ENCODE data around the gene KRT81. TPM values are rescaled to one million over a fixed set of nuclear protein-coding genes. Genes with fewer than 3 reads are reported as not detected.

KRT81 gene
- total RNA-seq, 1 donor from 2014 or later = 1.2 TPM

- peaks cover 7% of the 10 kb centered on the region for H3K4me1 Mint-ChIP-seq (ENCODE audit: low read depth, unreplicated experiment)
- peaks cover 30% of the 10 kb centered on the region for H3K27me3 Mint-ChIP-seq (ENCODE audit: low read depth, unreplicated experiment)
- H3K4me2 ChIP-seq (ENCODE audit: low read length) = no peak overlapping the region
- H3K4me1 ChIP-seq (ENCODE audit: insufficient read depth, low read length) = peaks cover 8% of the 10 kb centered on the region
- H3K9me3 Mint-ChIP-seq (ENCODE audit: unreplicated experiment) = peaks cover 7% of the 10 kb centered on the region
- H3K27me3 ChIP-seq (ENCODE audit: insufficient read depth, low read length) = peaks cover 6% of the 10 kb centered on the region
- FAIRE-seq = no peak
- H3K4me3 ChIP-seq (ENCODE audit: insufficient read depth, low read depth, low read length) = no peak overlapping the region
- no peak overlapping the region for H3K27ac ChIP-seq (ENCODE audit: low read depth, low read length)
- H3K9me3 ChIP-seq (ENCODE audit: insufficient read depth, low read depth, low read length) = no peaks in the 10 kb centered on the region
- TF ChIP-seq EZH2 (IDR thresholded peaks at IDR 0.05; ENCODE audit: insufficient read depth, low read length) = no peak
- no peak for TF ChIP-seq CTCF (IDR thresholded peaks at IDR 0.05; ENCODE audit: insufficient read depth, low read depth, low read length)
- H3K4me3 Mint-ChIP-seq (ENCODE audit: unreplicated experiment) = no peak overlapping the region
- no peak for DNase-seq (ENCODE audit: low read depth)
- no peaks in the 10 kb centered on the region for H3K36me3 ChIP-seq (ENCODE audit: insufficient read depth, low read length)
- H3K36me3 Mint-ChIP-seq (ENCODE audit: low read depth, unreplicated experiment) = no peaks in the 10 kb centered on the region
- H4K20me1 ChIP-seq (ENCODE audit: insufficient read depth, low read length) = no peaks in the 10 kb centered on the region
- no peaks in the 10 kb centered on the region for H3K79me2 ChIP-seq (ENCODE audit: insufficient read depth, low read length)
- H2AFZ ChIP-seq (ENCODE audit: low read depth, low read length) = no peak overlapping the region
- H3K9ac ChIP-seq (ENCODE audit: low read length) = no peak overlapping the region
- peak overlapping the region; percentile 8 for H3K27ac Mint-ChIP-seq (ENCODE audit: unreplicated experiment)
These were observed 23.6 kb downstream of the KRT81 start for GRCh38 chr12:52267699-52268098.

- Histone ChIP-seq H2AFZ (ENCODE audit: low read depth, low read length) (no peak overlapping the region), H3K4me3 (ENCODE audit: insufficient read depth, low read depth, low read length) (no peak overlapping the region), H3K9me3 (ENCODE audit: insufficient read depth, low read depth, low read length) (no peaks in the 10 kb centered on the region), H3K4me1 (ENCODE audit: insufficient read depth, low read length) (peaks cover 8% of the 10 kb centered on the region), H4K20me1 (ENCODE audit: insufficient read depth, low read length) (no peaks in the 10 kb centered on the region), H3K79me2 (ENCODE audit: insufficient read depth, low read length) (no peaks in the 10 kb centered on the region), H3K4me2 (ENCODE audit: low read length) (no peak overlapping the region), H3K27ac (ENCODE audit: low read depth, low read length) (no peak overlapping the region), H3K9ac (ENCODE audit: low read length) (no peak overlapping the region), H3K27me3 (ENCODE audit: insufficient read depth, low read length) (peaks cover 6% of the 10 kb centered on the region), H3K36me3 (ENCODE audit: insufficient read depth, low read length) (no peaks in the 10 kb centered on the region)
- H3K9me3 Mint-ChIP-seq (ENCODE audit: unreplicated experiment) = peaks cover 7% of the 10 kb centered on the region
- H3K27ac Mint-ChIP-seq (ENCODE audit: unreplicated experiment) = no peak overlapping the region
- no peak overlapping the region for H3K4me3 Mint-ChIP-seq (ENCODE audit: unreplicated experiment)
- DNase-seq (ENCODE audit: low read depth) = no peak
- no peaks in the 10 kb centered on the region for H3K36me3 Mint-ChIP-seq (ENCODE audit: low read depth, unreplicated experiment)
- no peak for FAIRE-seq
- H3K4me1 Mint-ChIP-seq (ENCODE audit: low read depth, unreplicated experiment) = peaks cover 7% of the 10 kb centered on the region
- TF ChIP-seq CTCF (IDR thresholded peaks at IDR 0.05; ENCODE audit: insufficient read depth, low read depth, low read length) = no peak
- TF ChIP-seq EZH2 (IDR thresholded peaks at IDR 0.05; ENCODE audit: insufficient read depth, low read length) = no peak
- peaks cover 35% of the 10 kb centered on the region for H3K27me3 Mint-ChIP-seq (ENCODE audit: low read depth, unreplicated experiment)
These were observed 24.1 kb downstream of the KRT81 start for GRCh38 chr12:52267266-52267665.

GRCh38 chr12:52266514-52266913 is 24.8 kb downstream of the KRT81 start:
- Histone ChIP-seq H4K20me1 (ENCODE audit: insufficient read depth, low read length) (no peaks in the 10 kb centered on the region), H3K9ac (ENCODE audit: low read length) (no peak overlapping the region), H3K4me1 (ENCODE audit: insufficient read depth, low read length) (peaks cover 8% of the 10 kb centered on the region), H3K36me3 (ENCODE audit: insufficient read depth, low read length) (no peaks in the 10 kb centered on the region), H3K27ac (ENCODE audit: low read depth, low read length) (no peak overlapping the region), H3K4me3 (ENCODE audit: insufficient read depth, low read depth, low read length) (no peak overlapping the region), H2AFZ (ENCODE audit: low read depth, low read length) (no peak overlapping the region), H3K4me2 (ENCODE audit: low read length) (no peak overlapping the region), H3K79me2 (ENCODE audit: insufficient read depth, low read length) (no peaks in the 10 kb centered on the region), H3K27me3 (ENCODE audit: insufficient read depth, low read length) (peaks cover 6% of the 10 kb centered on the region), H3K9me3 (ENCODE audit: insufficient read depth, low read depth, low read length) (no peaks in the 10 kb centered on the region)
- no peak overlapping the region for H3K4me3 Mint-ChIP-seq (ENCODE audit: unreplicated experiment)
- H3K4me1 Mint-ChIP-seq (ENCODE audit: low read depth, unreplicated experiment) = peaks cover 7% of the 10 kb centered on the region
- no peaks in the 10 kb centered on the region for H3K36me3 Mint-ChIP-seq (ENCODE audit: low read depth, unreplicated experiment)
- peaks cover 7% of the 10 kb centered on the region for H3K9me3 Mint-ChIP-seq (ENCODE audit: unreplicated experiment)
- DNase-seq (ENCODE audit: low read depth) (no peak), FAIRE-seq (no peak)
- TF ChIP-seq EZH2 (IDR thresholded peaks at IDR 0.05; ENCODE audit: insufficient read depth, low read length) = no peak
- TF ChIP-seq CTCF (IDR thresholded peaks at IDR 0.05; ENCODE audit: insufficient read depth, low read depth, low read length) = no peak
- no peak overlapping the region for H3K27ac Mint-ChIP-seq (ENCODE audit: unreplicated experiment)
- peaks cover 37% of the 10 kb centered on the region for H3K27me3 Mint-ChIP-seq (ENCODE audit: low read depth, unreplicated experiment)

All from astrocyte (in vitro differentiated cells and primary cell).